ENCODE results near the gene FKBP5.

DNA sequence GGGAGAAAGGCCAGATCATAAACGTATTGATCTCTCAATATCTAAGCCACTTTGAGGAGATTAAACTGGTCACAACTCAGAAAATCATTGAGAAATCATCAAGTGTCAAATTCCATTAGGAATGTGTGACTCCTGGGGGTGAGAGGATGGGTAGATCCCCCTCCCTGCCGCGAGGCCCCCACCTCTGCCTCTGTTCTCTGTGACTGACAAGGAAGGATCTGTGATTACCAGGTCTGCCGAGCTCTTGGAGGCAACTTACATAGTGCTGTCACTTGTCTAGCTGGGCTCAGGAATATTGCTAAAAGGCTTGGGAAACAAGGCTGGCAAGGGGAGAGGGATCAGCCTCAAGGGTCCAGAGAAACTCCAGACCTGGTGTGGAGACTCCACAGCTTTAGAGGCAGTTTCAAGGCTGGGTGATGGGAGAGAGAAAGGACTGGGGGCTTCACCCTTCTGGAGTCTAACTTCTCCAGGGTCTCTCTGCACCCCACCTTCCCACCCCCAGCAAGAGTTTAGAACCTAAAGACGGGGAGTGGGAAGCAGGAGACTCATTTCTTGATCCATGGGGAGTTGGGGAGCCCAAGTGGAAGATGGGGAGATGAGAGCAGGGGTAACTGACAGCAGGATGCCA is 36.5 kb upstream of the FKBP5 start:
- no peak for TF ChIP-seq EP300 (IDR thresholded peaks at IDR 0.05; ENCODE audit: low read length)
- TF ChIP-seq, protein P1, sequence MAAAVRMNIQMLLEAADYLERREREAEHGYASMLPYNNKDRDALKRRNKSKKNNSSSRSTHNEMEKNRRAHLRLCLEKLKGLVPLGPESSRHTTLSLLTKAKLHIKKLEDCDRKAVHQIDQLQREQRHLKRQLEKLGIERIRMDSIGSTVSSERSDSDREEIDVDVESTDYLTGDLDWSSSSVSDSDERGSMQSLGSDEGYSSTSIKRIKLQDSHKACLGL (CRISPR knock-in tag; IDR thresholded peaks at IDR 0.05; ENCODE audit: borderline replicate concordance, poor library complexity, severe bottlenecking), result no peak
- TF ChIP-seq FIP1L1 (IDR thresholded peaks at IDR 0.05; ENCODE audit: low read depth, low read length, poor library complexity, severe bottlenecking), result no peak
- TF ChIP-seq ZNF324 (CRISPR knock-in tag; IDR thresholded peaks at IDR 0.05), result no peak
- no peak for TF ChIP-seq CHD1 (IDR thresholded peaks at IDR 0.05; ENCODE audit: low read length)
- TF ChIP-seq, protein P2, sequence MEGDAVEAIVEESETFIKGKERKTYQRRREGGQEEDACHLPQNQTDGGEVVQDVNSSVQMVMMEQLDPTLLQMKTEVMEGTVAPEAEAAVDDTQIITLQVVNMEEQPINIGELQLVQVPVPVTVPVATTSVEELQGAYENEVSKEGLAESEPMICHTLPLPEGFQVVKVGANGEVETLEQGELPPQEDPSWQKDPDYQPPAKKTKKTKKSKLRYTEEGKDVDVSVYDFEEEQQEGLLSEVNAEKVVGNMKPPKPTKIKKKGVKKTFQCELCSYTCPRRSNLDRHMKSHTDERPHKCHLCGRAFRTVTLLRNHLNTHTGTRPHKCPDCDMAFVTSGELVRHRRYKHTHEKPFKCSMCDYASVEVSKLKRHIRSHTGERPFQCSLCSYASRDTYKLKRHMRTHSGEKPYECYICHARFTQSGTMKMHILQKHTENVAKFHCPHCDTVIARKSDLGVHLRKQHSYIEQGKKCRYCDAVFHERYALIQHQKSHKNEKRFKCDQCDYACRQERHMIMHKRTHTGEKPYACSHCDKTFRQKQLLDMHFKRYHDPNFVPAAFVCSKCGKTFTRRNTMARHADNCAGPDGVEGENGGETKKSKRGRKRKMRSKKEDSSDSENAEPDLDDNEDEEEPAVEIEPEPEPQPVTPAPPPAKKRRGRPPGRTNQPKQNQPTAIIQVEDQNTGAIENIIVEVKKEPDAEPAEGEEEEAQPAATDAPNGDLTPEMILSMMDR (IDR thresholded peaks at IDR 0.05 in 2 of 3, conservative IDR thresholded peaks at IDR 0.05 in 1 of 3; ENCODE audit: insufficient read depth in 2 of 3, low read depth in 1 of 3, low read length in 3 of 3), result no peak
- no peak for TF ChIP-seq SIRT6 (IDR thresholded peaks at IDR 0.05; ENCODE audit: low read depth, low read length)
- no peak for TF ChIP-seq CREB1 (IDR thresholded peaks at IDR 0.05)
- TF ChIP-seq CREB1 (CRISPR knock-in tag; IDR thresholded peaks at IDR 0.05), result no peak
- TF ChIP-seq SAP30 (IDR thresholded peaks at IDR 0.05; ENCODE audit: borderline replicate concordance, insufficient read depth, low read depth, low read length, poor library complexity, severe bottlenecking), result no peak
- TF ChIP-seq YY1 (IDR thresholded peaks at IDR 0.05; ENCODE audit: borderline replicate concordance in 1 of 3, control insufficient read depth in 1 of 3, extremely low read depth in 1 of 3, insufficient read depth in 3 of 3, insufficient read length in 1 of 3, insufficient replicate concordance in 2 of 3, low read depth in 1 of 3, low read length in 2 of 3), result no peak
- no peak for TF ChIP-seq MAFK (IDR thresholded peaks at IDR 0.05; ENCODE audit: low read length)
